ENCODE data around the gene PLEKHF1. TPM values are rescaled to one million over a fixed set of nuclear protein-coding genes. Genes with fewer than 3 reads are reported as not detected.

PLEKHF1 gene
- total and polyA plus RNA-seq, 2 experiments from 2014 or later = 10.1 to 25.1 TPM

DNA sequence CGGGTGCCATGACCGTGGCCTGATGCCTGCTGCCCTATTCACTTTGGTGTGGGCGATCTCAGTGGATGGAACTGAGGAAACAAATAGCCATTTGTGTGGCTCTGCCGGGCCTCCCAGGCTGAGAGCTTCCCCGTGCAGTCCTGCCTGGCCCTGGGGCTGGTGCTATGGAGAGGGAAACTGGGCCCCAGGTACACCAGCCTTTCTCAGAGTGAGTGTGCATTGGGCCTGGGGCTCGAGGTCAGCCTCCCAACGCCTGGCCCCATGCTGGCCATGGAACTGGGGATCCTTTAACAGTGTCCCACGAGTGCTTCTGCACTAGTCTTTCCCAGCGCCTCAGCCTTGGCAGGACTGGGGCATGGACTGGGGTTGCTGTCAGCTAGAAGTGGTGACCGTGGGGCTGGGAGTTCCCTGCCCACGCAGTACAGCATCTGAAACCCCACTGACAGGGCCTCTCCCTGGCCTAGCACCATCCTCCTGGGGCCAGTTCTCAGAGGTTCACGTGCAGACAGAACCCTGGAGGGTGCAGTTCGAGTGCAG is 10.5 kb downstream of the PLEKHF1 start (continued):
- no peak for TF ChIP-seq EZH2phosphoT487 (IDR thresholded peaks at IDR 0.05; ENCODE audit: unreplicated experiment)
- no peak for TF ChIP-seq POLR2AphosphoS5 (IDR thresholded peaks at IDR 0.05; ENCODE audit: low read depth)
- TF ChIP-seq JUNB (IDR thresholded peaks at IDR 0.05; ENCODE audit: unreplicated experiment) = no peak
- TF ChIP-seq, protein P1, sequence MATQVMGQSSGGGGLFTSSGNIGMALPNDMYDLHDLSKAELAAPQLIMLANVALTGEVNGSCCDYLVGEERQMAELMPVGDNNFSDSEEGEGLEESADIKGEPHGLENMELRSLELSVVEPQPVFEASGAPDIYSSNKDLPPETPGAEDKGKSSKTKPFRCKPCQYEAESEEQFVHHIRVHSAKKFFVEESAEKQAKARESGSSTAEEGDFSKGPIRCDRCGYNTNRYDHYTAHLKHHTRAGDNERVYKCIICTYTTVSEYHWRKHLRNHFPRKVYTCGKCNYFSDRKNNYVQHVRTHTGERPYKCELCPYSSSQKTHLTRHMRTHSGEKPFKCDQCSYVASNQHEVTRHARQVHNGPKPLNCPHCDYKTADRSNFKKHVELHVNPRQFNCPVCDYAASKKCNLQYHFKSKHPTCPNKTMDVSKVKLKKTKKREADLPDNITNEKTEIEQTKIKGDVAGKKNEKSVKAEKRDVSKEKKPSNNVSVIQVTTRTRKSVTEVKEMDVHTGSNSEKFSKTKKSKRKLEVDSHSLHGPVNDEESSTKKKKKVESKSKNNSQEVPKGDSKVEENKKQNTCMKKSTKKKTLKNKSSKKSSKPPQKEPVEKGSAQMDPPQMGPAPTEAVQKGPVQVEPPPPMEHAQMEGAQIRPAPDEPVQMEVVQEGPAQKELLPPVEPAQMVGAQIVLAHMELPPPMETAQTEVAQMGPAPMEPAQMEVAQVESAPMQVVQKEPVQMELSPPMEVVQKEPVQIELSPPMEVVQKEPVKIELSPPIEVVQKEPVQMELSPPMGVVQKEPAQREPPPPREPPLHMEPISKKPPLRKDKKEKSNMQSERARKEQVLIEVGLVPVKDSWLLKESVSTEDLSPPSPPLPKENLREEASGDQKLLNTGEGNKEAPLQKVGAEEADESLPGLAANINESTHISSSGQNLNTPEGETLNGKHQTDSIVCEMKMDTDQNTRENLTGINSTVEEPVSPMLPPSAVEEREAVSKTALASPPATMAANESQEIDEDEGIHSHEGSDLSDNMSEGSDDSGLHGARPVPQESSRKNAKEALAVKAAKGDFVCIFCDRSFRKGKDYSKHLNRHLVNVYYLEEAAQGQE (IDR thresholded peaks at IDR 0.05; ENCODE audit: unreplicated experiment) = no peak
- no peak for TF ChIP-seq ZNF331 (CRISPR knock-in tag; IDR thresholded peaks at IDR 0.05; ENCODE audit: low read depth)
- TF ChIP-seq, protein P2, sequence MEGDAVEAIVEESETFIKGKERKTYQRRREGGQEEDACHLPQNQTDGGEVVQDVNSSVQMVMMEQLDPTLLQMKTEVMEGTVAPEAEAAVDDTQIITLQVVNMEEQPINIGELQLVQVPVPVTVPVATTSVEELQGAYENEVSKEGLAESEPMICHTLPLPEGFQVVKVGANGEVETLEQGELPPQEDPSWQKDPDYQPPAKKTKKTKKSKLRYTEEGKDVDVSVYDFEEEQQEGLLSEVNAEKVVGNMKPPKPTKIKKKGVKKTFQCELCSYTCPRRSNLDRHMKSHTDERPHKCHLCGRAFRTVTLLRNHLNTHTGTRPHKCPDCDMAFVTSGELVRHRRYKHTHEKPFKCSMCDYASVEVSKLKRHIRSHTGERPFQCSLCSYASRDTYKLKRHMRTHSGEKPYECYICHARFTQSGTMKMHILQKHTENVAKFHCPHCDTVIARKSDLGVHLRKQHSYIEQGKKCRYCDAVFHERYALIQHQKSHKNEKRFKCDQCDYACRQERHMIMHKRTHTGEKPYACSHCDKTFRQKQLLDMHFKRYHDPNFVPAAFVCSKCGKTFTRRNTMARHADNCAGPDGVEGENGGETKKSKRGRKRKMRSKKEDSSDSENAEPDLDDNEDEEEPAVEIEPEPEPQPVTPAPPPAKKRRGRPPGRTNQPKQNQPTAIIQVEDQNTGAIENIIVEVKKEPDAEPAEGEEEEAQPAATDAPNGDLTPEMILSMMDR (conservative IDR thresholded peaks at IDR 0.05; ENCODE audit: low read depth in 2 of 2) = no peak

GRCh38 chr19:29676586-29676985 is 11.3 kb downstream of the PLEKHF1 start:
- Histone ChIP-seq H3K79me2 (replicated peaks; ENCODE audit: insufficient read depth) (peaks cover 11% of the 10 kb centered on the region), H3K36me3 (ENCODE audit: insufficient read depth) (no peaks in the 10 kb centered on the region), H3K4me3 (no peak overlapping the region), H3K4me1 (ENCODE audit: insufficient read depth) (no peaks in the 10 kb centered on the region), H3K9me2 (ENCODE audit: insufficient read depth) (no peaks in the 10 kb centered on the region), H4K20me1 (replicated peaks; ENCODE audit: insufficient read depth) (no peaks in the 10 kb centered on the region), H3F3A (replicated peaks; ENCODE audit: low read depth) (no peaks in the 10 kb centered on the region), H2AFZ (no peak overlapping the region), H3K27me3 (ENCODE audit: insufficient read depth) (no peaks in the 10 kb centered on the region), H3K4me2 (no peak overlapping the region), H3K27ac (ENCODE audit: low read depth) (no peak overlapping the region)
- no peaks in the 10 kb centered on the region; the same call in 2 of the 3 replicates for H3K9me3 Mint-ChIP-seq
- no peak overlapping the region for H3K4me3 Mint-ChIP-seq
- DNase-seq (ENCODE audit: low spot score) (no peak), ATAC-seq (no peak)
- H3K36me3 Mint-ChIP-seq (ENCODE audit: low read depth) = peaks cover 3% of the 10 kb centered on the region; the same call in 1 of the 3 replicates
- no peak overlapping the region; the same call in 1 of the 2 replicates for H3K27ac Mint-ChIP-seq
- peaks cover 6% of the 10 kb centered on the region; the same call in 2 of the 3 replicates for H3K4me1 Mint-ChIP-seq
- H3K27me3 Mint-ChIP-seq (ENCODE audit: insufficient read depth, low read depth, poor library complexity) = peaks cover 10% of the 10 kb centered on the region
- TF ChIP-seq, protein P3, sequence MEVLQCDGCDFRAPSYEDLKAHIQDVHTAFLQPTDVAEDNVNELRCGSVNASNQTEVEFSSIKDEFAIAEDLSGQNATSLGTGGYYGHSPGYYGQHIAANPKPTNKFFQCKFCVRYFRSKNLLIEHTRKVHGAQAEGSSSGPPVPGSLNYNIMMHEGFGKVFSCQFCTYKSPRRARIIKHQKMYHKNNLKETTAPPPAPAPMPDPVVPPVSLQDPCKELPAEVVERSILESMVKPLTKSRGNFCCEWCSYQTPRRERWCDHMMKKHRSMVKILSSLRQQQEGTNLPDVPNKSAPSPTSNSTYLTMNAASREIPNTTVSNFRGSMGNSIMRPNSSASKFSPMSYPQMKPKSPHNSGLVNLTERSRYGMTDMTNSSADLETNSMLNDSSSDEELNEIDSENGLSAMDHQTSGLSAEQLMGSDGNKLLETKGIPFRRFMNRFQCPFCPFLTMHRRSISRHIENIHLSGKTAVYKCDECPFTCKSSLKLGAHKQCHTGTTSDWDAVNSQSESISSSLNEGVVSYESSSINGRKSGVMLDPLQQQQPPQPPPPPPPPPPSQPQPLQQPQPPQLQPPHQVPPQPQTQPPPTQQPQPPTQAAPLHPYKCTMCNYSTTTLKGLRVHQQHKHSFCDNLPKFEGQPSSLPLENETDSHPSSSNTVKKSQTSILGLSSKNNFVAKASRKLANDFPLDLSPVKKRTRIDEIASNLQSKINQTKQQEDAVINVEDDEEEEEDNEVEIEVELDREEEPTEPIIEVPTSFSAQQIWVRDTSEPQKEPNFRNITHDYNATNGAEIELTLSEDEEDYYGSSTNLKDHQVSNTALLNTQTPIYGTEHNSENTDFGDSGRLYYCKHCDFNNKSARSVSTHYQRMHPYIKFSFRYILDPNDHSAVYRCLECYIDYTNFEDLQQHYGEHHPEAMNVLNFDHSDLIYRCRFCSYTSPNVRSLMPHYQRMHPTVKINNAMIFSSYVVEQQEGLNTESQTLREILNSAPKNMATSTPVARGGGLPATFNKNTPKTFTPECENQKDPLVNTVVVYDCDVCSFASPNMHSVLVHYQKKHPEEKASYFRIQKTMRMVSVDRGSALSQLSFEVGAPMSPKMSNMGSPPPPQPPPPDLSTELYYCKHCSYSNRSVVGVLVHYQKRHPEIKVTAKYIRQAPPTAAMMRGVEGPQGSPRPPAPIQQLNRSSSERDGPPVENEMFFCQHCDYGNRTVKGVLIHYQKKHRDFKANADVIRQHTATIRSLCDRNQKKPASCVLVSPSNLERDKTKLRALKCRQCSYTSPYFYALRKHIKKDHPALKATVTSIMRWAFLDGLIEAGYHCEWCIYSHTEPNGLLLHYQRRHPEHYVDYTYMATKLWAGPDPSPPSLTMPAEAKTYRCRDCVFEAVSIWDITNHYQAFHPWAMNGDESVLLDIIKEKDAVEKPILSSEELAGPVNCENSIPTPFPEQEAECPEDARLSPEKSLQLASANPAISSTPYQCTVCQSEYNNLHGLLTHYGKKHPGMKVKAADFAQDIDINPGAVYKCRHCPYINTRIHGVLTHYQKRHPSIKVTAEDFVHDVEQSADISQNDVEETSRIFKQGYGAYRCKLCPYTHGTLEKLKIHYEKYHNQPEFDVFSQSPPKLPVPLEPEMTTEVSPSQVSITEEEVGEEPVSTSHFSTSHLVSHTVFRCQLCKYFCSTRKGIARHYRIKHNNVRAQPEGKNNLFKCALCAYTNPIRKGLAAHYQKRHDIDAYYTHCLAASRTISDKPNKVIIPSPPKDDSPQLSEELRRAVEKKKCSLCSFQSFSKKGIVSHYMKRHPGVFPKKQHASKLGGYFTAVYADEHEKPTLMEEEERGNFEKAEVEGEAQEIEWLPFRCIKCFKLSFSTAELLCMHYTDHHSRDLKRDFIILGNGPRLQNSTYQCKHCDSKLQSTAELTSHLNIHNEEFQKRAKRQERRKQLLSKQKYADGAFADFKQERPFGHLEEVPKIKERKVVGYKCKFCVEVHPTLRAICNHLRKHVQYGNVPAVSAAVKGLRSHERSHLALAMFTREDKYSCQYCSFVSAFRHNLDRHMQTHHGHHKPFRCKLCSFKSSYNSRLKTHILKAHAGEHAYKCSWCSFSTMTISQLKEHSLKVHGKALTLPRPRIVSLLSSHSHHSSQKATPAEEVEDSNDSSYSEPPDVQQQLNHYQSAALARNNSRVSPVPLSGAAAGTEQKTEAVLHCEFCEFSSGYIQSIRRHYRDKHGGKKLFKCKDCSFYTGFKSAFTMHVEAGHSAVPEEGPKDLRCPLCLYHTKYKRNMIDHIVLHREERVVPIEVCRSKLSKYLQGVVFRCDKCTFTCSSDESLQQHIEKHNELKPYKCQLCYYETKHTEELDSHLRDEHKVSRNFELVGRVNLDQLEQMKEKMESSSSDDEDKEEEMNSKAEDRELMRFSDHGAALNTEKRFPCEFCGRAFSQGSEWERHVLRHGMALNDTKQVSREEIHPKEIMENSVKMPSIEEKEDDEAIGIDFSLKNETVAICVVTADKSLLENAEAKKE (CRISPR knock-in tag; IDR thresholded peaks at IDR 0.05) = no peak
- TF ChIP-seq ZNF114 (CRISPR knock-in tag; IDR thresholded peaks at IDR 0.05) = no peak
- no peak for TF ChIP-seq STAT1 (IDR thresholded peaks at IDR 0.05; ENCODE audit: unreplicated experiment)
- no peak for TF ChIP-seq ZNF331 (CRISPR knock-in tag; IDR thresholded peaks at IDR 0.05; ENCODE audit: low read depth)
- no peak for TF ChIP-seq EZH2phosphoT487 (IDR thresholded peaks at IDR 0.05; ENCODE audit: unreplicated experiment)
- no peak for TF ChIP-seq JUNB (IDR thresholded peaks at IDR 0.05; ENCODE audit: unreplicated experiment)
- no peak for TF ChIP-seq CREB1 (CRISPR knock-in tag; IDR thresholded peaks at IDR 0.05; ENCODE audit: low read depth)
- TF ChIP-seq POLR2AphosphoS5 (IDR thresholded peaks at IDR 0.05; ENCODE audit: low read depth) = no peak

All from GM23338 (cell line).